ENCODE data around the gene KRT82.

KRT82 gene

DNA sequence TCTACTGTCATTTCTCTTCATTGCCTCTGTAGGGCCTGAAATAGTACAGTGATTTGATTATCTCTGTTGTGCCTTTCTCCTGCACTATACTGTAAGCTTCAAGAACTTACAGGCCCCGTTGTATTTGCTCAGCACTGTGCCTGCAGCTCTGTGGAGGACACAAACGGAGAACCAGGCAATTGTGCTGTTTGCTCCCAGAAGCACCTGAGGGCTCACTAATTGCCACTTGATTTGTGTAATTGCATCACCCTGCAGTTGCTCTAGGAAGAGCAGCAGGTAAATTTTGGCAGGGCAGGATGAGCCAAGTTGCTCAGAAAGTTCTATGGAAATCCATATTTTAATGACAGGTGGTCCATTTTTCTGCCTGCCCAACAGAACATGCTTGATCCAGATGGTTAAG, 11.6 kb upstream of the KRT82 start:
- no peak overlapping the region for H3K4me3 ChIP-seq (ENCODE audit: low read depth, low read length)
- TF ChIP-seq, protein P1, sequence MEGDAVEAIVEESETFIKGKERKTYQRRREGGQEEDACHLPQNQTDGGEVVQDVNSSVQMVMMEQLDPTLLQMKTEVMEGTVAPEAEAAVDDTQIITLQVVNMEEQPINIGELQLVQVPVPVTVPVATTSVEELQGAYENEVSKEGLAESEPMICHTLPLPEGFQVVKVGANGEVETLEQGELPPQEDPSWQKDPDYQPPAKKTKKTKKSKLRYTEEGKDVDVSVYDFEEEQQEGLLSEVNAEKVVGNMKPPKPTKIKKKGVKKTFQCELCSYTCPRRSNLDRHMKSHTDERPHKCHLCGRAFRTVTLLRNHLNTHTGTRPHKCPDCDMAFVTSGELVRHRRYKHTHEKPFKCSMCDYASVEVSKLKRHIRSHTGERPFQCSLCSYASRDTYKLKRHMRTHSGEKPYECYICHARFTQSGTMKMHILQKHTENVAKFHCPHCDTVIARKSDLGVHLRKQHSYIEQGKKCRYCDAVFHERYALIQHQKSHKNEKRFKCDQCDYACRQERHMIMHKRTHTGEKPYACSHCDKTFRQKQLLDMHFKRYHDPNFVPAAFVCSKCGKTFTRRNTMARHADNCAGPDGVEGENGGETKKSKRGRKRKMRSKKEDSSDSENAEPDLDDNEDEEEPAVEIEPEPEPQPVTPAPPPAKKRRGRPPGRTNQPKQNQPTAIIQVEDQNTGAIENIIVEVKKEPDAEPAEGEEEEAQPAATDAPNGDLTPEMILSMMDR (IDR thresholded peaks at IDR 0.05; ENCODE audit: low read depth, low read length, missing control alignments), result no peak
- no peak for DNase-seq (ENCODE audit: low read depth)

DNA sequence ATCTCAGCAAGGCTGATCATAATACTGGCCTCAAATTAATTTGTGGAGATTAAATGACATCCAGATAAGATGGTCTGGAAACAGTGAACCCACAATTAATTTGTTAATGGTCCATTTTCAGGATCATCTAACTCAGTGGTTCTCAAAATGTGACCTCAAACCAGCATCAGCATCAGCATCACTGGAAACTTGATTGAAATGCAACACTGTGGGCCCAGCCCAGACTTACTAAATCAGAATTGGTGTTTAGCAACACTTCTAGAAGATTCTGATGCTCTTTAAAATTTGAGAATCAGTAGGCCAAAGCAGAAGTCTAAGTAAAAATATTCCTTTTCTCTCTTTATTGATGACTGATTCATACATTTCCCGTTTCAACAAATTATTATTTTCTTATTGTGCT, 10.7 kb upstream of the KRT82 start:
- no peak overlapping the region for H3K4me3 ChIP-seq (ENCODE audit: low read depth, low read length)
- no peak for DNase-seq (ENCODE audit: low read depth)
- TF ChIP-seq, protein P1 (IDR thresholded peaks at IDR 0.05; ENCODE audit: low read depth, low read length, missing control alignments), result no peak

DNA sequence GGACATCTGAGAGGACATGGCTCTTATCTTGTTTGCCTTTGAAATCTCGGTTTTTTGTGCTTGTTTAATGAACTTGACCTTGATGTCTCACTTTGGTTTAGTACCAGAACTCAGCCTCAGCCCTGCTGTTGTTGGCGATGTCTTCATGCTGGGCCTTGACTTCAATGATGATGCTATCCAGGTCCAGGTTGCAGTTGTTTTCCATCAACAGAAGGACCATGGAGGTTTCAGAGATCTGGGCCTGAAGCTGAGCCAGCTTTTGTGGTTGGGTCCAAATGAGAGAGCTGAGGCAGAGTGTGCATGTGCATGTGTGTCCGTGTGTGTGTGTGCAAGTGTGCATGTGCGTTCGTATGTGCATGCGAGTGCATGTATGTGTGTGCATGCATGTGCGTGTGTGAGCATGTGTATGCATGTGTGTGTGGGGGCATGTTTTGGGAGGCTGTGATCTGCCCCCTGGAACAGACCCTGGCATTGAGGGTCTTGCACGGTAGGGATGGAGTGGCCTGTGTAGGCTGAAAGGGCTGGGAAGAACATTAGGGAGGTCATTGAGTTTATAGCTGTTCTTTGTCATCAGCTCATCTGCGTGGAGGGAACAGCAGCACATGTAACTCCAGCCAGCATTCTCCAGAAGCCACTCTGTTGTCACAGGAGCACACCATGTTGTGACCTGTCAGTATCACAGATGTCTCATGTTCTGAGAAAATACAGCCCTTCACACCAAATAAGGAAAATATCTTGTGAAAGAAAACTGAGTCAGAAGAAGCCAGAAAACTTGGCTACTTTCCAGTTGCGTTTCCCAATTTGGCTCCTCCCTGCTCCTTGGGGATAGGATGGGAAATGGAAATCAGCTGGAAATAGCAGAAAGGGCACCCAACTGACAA, 10.0 kb upstream of the KRT82 start:
- H3K4me3 ChIP-seq (ENCODE audit: low read depth, low read length), result no peak overlapping the region
- DNase-seq (ENCODE audit: low read depth), result no peak
- TF ChIP-seq, protein P1 (IDR thresholded peaks at IDR 0.05; ENCODE audit: low read depth, low read length, missing control alignments), result no peak

DNA sequence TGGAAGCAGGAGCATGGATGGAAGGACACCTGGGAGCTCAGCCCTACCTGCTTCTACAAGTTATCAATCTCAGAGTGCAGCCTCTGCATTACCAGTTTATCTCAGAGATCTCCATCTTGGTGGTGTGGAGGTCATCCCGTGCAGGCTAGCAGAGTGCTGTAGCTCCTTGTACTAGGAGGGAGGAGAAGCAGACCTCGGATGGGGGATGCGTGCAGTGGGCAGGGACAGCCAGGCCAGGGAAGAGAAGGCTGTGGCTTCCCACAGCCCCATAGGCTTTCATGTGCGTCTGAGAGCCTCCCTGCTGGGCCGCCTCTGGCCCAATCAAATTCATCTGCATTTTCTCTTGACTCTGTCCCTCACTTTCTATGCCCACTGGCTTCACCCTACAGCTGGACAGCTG, 8.8 kb upstream of the KRT82 start:
- no peak for DNase-seq (ENCODE audit: low read depth)
- TF ChIP-seq, protein P1 (IDR thresholded peaks at IDR 0.05; ENCODE audit: low read depth, low read length, missing control alignments), result no peak
- no peak overlapping the region for H3K4me3 ChIP-seq (ENCODE audit: low read depth, low read length)

DNA sequence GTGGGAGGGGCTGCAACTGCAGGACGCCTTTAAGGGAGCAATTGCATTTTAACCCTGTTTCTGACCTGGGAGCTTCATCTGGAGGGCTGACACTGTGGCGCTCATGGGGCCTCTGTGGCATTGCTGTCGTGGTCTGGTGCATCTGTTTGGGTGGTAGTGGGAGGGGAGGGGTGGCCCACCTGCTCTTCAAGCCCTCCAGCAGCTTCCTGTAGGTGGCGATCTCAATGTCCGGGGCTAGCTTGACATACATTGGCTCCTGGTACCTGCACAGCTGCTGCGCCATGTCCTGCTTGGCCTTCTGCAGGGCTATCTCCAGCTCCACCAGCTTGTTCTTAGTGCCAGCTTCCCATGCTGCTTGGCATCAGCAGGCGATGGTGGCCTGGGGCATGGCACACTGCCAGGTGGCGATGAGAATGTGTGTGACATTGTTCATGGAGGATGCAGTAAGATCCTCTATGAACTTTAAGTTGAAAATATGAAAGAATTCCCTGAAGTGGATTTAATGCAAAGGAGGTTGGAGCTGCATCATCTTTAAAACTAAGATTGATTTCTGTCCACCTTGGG, 7.7 kb upstream of the KRT82 start:
- TF ChIP-seq, protein P1 (IDR thresholded peaks at IDR 0.05; ENCODE audit: low read depth, low read length, missing control alignments), result no peak
- no peak for DNase-seq (ENCODE audit: low read depth)
- no peak overlapping the region for H3K4me3 ChIP-seq (ENCODE audit: low read depth, low read length)

DNA sequence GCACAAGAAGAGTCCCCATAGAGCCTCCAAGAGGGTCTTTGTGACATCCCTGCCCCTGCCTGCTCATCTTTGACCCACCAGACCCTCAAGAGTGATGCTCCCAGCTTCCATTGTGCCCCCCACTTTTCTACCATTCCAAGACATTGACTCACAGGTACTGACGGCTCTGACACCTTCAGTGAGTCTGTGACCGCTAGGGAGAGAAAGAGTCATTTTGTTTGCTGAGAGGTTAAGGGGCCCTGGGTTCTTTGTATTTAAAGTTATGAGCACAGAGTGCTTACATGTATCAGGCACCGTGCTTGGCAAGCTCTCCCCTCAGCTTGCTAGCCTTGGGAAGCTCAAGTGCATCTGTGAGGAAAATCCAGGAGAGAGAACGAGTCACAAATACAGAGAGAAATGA, 7.1 kb upstream of the KRT82 start:
- H3K4me3 ChIP-seq (ENCODE audit: low read depth, low read length), result no peak overlapping the region
- no peak for DNase-seq (ENCODE audit: low read depth)
- TF ChIP-seq, protein P1 (IDR thresholded peaks at IDR 0.05; ENCODE audit: low read depth, low read length, missing control alignments), result no peak

Data from GM12864 (cell line).